ENCODE measurements around the gene FUOM.
"Not testable (repeated sequence)": the region's sequence is repeated elsewhere in the genome, so short reads cannot be mapped to it uniquely, and the experiment has no call there.

The FUOM gene

DNA sequence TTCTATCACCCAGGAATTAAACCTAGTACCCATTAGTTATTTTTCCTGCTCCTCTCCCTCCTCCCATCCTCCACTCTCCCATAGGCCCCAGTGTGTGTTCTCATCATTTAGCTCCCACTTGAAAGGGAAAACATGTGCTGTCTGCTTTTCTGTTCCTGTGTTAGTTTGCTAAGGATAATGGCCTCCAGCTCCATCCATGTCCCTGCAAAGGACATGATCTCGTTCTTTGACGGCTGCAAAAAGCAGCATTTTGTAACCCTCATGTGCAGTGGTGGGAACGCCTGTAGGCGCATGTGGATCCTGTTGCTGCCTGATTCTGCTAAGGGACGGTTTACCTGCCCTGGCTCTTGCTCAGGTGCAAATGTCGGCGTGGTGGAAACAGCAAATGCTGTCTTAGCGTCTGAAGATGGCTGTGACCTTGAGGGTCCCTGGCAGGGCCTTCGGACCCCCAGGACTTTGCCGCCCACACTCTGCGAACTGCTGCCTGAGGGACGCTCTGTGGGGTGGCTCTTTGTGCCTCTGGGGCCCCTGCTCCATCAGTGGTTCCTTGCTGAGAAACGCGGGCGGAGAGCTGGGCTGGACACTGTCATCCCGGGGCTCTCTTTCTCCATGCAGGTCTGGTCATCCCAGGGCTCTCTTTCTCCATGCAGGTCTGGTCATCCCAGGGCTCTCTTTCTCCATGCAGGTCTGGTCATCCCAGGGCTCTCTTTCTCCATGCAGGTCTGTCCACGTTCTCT, 30.6 kb upstream of the FUOM start:
- DNase-seq (ENCODE audit: low spot score), result no peak

DNA sequence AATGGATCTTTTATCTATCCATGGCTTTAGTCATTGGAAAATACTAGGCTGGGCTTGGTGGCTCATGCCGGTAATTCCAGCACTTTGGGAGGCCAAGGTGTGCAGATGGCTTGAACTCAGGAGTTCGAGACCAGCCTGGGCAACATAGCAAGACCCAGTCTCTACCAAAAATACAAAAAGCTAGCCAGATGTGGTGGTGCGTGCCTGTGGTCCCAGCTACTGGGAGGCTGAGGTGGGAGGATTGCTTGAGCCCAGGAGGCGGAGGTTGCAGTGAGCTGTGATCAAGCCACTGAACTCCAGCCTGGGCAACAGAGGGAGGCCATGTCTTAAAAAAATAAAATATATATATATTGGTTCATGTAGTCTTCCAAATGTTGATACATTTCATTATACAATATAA, 29.1 kb upstream of the FUOM start:
- not testable (repeated sequence) for DNase-seq (ENCODE audit: low spot score)

DNA sequence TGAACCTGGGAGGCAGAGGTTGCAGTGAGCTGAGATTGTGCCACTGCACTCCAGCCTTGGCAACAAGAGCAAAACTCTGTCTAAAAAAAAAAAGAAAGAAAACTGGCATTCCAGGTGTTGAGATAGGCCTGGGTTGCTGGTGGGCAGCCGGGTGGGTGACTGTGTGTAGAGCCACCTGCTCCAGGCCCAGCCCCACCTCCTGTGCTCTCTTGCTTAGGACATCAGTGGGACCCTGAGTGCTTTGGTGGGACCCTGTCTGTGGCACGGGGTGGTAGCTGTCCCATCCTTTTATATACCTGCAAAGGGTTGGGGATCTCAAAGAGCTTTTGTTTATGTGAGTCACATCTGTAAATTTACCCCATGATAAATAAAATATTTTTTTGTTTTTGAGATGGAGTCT, 27.4 kb upstream of the FUOM start:
- no peak for DNase-seq (ENCODE audit: low spot score)

DNA sequence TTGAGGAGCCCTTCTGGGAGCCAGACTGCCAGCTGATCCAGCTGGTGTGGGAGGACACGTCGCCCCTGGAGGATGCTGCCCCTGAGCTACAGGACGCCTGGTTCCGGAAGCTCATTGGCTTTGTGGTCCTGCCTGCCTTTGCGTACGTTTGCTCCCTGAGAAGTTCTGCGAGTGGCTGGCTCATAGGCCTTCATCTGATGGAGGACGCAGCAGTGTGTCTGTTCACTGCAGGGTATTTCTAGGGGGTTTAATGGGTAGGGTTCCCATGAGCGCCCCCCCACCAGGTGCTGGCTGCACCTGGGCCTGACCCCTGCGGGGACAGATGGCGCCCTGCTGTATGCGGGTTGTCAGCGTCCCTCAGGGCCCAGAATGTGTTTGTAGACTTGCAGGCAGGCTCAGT, 26.3 kb upstream of the FUOM start:
- DNase-seq (ENCODE audit: low spot score), result no peak

DNA sequence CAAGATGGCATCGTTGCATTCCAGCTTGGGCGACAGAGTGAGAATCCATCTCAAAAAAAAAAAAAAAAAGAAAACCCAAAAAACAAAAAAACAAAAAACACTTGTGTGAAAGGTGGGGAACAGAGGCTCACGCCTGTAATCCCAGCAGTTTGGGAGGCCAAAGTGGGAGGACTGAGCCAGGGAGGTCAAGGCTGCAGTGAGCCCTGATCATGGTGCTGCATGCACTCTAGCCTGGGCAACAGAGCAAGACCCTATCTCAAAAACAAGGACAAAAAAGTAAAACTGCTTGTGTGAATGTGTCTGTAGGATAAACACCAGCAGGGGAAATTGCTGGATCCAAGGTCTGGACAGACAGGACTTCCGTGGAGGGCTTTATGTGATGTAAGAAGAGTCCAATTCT, 25.7 kb upstream of the FUOM start:
- DNase-seq (ENCODE audit: low spot score), result no peak

DNA sequence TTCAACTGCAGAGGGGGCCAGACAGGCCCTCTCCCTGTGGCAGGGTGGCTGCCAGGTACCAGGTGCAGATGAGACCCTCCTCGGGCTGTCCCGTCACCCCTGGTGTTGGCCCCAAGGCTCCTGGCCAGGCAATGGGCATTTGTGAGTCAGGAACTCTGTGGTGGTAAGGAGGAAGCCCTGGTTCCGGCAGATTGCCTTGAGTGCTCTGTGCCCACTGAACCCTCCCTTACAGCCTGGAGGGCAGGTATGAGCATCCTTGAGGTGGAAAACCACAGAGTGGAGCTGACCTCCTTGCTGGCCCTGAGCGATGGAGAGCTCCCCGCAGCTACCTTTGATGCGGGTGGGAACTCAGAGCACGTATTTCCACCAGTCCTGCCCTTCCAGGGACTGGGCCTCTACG, 23.2 kb upstream of the FUOM start:
- no peak for DNase-seq (ENCODE audit: low spot score)

DNA sequence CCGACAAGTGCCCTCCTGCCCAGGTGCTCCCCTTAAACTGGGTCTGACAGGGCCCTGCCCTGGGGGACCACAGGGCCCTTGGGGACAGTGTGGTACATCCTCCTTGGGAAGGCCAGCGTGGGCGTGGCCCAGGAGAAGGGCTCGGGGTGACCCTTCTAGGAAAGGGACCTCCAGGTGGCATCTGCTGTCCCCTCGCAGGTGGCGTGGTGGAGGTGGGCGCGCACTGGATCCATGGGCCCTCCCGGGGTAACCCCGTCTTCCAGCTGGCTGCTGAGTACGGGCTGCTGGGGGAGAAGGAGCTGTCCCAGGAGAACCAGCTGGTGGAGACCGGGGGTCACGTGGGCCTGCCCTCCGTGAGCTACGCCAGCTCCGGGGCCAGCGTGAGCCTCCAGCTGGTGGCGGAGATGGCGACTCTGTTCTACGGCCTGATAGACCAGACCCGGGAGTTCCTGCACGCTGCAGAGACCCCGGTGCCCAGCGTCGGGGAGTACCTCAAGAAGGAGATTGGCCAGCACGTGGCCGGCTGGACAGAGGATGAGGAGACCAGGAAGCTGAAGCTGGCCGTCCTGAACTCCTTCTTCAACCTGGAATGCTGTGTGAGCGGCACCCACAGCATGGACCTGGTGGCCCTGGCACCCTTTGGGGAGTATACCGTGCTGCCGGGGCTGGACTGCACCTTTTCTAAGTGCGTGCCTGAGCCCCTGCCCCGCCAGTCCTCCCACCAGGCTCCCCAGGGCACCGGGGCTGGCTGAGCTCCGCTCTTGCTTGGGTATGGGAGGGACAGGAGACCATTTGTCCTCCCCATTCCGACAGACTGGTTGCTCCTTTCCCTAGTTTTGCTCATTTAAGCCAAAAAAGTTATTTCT, 22.2 kb upstream of the FUOM start:
- DNase-seq (ENCODE audit: low spot score), result no peak

DNA sequence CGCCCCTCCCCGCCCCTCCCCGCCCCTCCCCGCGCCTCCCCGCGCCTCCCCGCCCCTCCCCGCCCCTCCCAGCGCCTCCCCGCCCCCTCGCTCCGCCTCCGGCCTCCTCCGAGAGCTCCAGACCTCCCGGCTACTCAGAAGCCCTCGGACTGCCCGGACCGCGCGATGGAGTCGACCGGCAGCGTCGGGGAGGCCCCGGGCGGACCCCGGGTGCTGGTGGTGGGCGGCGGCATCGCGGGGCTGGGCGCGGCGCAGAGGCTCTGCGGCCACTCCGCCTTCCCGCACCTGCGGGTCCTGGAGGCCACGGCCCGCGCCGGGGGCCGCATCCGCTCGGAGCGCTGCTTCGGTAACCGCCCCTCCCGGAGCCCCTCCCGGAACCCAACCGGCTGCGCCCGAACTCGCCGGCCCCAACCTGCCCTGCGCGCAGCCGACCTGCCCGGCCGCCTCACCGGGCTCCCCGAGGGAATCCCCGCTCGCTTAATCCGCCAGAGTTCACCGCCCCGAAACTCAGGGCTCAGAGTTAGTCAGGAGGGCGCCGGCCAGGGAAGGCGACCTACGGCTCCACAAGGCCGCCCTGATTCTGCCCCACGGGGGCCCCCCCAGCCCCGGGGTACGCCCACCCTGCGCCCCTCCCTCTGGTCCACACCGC, 21.5 kb upstream of the FUOM start, which contains the start of gene PAOX:
PAOX (plus strand) TSS at position 111 of the 649 bp plus-strand sequence; CDS start at position 166, 55 bp downstream.
- DNase-seq (ENCODE audit: low spot score), result peak; percentile 64

DNA sequence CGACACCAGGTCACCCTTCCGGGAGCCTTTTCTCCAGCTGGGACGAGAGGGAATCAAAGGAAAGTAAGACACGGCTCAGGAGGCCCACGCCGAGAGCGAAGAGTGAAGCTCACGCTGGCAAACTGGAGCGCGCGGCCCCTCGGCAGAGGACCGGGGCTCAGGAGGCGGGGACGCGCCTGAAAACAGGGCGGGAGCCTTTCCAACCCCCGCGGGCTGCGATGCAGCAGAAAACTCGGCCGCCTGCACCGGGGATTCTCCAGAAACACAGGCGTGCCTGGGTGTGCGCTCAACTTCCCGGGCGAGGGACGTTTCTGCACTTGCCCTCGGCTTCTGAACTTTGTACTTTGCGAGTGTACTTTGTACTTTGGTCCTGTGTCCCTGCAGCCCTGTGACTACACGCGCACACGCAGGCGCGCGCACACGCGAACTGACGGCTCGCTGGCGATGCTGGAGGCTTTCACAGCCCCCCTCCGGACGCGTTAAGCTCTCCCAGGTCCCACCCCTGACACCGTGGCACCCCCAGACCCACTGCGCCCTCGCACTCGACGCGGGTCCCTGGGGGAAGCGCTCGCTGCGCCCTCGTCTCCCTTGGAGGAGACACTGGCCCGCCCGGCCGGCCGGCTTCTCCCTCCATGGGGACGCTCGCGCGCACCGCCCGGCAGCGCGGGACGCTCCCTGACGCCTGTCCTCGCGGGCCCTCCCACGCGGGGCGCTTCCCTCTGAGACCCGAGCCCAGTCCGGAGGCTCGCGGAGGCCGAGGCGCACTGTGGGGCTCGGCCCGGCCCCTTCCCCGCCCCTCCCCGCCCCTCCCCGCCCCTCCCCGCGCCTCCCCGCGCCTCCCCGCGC, 20.7 kb upstream of the FUOM start:
- peak; percentile 56 for DNase-seq (ENCODE audit: low spot score)

DNA sequence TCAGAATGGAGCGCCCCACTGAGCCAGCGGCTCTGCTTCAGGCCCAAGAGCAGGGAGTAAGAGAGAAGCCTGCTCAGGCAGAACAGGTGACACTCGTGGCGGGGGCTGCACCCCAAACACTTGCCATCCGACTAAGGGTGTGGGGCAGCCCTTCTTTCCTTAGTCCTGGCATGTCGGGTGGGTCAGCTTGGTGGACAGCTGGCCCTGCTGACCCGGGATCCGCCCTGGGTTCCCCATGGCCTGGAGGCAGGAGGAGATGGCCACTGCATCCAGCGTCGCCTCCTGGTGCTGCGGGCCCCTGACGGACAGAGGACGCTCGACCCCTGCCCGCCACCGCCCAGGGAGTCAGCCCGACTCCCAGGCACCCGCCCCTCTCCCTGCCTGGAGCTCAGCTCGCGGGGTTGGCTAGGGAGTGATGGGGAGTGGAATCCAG, 20.0 kb upstream of the FUOM start:
- DNase-seq (ENCODE audit: low spot score), result no peak

DNA sequence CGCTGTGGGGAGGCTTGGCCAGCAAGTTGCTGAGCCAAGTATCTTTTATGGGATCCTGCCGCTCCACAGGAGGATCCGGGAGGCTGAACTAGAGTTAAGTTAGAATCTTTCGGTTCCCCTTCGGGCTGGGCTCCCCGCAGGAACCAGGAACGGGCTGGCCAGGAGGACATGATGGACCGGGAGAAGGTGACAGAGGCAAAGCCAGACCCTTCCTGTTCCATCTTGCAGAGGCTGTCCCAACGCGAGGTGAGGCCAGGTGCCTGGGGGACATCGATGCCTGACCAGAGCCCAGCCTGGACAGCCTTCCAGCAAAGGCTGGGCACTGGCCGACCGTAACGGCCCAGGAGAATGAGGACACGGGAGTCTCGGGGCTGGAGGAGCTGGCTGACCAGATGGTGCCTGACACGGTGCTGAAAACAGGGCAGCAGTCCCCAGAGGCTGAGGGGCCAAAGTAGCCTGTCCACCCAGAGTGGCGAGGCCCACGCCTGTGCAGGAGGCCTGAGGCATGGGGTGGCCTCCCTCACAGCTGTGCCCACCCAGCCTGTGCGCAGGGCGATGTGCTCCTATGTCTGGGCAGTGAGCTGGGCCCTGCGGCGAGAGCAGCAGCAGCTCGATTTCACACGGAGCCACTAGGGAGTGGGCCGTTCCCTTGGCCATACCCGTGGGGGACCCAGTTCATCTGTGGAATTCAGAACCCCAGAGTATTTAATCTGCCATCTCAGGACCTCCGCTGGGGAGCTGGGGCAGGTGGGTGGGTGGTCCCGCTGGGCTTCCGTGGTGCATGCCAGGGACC, 19.4 kb upstream of the FUOM start:
- no peak for DNase-seq (ENCODE audit: low spot score)

DNA sequence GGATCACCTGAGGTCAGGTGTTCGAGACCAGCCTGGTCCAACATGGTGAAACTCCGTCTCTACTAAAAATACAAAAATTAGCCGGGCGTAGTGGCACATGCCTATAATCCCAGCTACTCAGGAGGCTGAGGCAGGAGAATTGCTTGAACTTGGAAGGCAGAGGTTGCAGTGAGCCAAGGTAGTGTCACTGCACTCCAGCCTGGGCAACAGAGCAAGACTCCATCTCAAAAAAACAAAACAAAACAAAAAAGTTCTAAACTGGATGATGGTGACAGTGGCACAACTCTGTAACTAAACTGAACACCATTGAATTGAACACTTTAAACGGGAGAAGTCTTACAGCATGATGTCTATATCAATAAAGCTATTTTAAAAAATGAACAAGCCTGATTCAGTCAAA, 18.4 kb upstream of the FUOM start:
- not testable (repeated sequence) for DNase-seq (ENCODE audit: low spot score)

DNA sequence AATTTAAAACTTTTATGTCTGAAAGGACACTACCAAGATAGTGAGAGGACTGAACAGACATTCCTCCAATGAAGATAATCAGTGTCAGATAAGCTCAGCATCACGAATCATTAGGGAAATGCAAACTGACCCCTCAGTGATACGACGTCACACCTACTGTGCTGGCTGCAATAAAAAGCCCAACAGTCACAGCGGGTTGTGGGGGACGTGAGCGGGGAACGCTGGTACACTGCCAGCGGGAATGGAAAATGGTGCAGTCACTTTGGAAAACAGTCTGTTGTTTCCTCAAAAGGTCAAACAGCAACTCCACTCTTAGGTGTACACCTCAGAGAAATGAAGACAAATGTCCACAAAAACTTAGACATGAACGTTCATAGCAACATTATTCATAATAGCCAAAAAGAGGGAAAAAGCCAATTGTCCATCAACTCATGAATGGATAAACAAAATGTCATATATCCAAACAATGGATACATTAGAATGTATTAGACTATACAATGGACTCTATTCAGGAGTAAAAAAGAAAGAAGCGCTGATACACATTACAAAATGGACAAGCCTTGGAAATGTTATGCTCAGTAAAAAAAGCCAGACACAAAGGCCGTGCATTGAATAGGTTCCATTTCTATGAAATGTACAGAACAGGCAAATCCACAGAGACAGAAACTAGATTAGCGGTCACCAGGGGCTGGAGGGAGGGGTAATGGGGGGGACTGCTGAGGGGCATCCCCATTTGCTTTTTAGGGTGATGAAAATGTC, 17.7 kb upstream of the FUOM start:
- DNase-seq (ENCODE audit: low spot score), result no peak

DNA sequence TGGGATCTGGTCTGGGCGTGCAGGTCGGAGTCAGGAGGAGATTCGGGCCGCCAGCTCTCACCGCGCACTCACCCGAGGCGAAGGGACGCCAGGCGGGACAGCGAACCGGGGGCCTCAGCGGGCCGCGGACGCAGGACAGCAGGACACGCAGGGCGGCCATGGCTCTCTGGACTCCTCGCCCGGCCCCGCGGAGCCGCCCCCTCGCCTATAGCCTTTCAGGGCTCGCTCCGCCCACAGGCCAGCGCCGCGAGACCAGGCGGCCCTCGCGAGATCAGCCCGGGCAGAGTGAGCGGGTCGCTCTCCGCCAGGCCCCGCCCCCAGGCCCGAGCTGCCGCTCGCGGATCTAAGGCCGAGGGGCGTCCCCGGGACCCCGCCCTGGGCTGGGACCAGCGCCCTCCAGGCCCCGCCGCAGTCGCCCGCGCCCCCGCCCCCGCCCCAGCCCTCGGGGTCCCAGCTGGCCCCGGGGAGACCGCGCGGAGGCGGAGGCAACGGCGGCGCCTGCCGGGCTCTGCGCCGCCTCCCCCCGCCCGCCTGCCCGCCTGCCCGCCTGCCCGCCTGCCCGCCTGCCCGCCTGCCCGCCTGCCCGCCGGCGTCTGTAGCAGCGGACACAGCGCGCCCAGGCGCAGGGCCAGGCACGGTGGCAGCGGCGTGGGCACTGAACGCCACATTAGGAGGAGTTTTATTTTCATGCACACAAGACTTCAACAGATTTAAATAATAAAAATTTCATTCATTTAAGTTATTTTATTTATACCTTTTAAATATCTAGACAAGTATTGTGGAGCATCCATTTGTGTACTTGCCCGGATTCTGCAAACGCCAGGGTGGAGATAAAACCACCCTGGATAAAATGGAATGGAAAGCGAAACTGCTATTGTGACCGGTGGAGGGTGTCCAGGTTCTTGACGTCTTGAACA, 15.6 kb upstream of the FUOM start, which contains the start of gene ECHS1:
ECHS1 (minus strand) TSS at position 181 of the 917 bp plus-strand sequence; CDS start at position 160, 21 bp downstream.
- peak; percentile 93 for DNase-seq (ENCODE audit: low spot score)

DNA sequence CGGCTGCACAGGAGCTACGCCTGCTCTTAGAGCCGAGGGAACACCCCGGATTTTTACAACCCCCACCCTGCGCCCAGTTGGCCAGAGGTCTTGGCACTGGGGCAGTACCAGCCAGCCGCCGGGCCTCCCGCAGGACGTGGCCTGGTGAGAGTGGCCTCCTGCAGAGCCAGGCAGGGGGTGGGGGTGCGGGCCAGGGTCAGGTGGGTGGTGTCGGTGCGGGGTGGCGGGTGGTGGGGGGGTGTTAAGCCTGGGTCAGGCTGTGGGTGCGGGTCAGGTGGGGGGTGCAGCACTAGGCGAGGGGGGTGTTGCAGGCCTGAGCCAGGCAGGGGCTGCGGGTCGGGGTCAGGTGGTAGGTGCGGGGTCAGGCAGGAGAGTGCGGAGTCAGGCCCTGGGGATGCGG, 14.7 kb upstream of the FUOM start:
- no peak for DNase-seq (ENCODE audit: low spot score)

DNA sequence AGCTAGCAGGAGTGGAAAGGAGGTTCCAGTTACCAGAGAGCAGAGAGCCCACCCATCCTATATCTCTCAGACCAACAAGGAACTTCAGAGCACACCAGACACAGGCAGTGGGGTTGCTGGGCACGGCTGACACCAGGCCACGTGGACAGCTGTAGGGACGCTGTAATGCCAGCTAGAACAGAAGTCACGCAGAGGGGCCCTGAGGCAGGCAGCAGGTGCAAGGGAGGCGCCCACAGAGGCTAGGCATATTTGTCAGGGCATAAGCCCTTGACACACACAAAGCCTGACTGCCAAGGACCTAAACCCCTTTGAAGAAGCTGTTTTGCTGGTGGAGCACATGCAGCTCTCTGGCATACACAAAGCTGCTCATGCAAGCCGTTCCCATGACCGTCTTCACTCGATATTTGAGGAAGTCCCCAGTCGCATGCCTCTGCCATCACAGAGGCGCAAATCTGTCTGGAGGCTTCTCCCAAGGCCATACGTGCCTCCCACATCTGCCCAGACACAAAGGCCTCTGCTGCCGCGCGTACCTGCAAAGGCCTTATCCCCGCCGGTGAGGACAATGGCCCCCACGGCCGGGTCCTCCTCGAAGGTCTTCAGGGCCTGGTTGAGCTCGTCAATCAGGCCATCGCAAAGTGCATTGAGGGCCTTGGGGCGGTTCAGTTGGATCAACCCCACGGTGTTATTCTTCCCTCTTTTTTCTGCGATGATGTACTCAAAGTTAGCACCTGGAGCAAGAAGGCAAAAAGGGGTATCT, 12.4 kb upstream of the FUOM start:
- no peak for DNase-seq (ENCODE audit: low spot score)

DNA sequence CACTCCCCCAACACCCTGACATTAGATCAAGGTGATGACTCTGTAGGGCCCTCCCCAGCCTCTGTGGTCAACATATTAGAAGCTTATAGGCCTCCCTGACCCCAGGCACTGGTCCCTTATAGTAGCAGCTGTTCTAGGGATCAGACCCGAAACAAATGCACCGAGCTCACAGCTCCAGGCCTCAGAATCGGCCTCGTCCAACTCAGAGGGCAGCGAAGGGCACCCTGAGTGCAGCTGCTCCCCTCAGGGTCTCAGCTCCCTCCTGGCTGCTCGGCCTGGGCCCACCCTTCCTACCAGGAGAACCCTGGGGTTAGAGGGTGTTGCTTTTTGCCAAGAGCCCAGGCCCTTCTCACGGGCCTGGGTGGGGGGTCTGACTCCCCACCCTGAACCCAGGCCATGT, 10.3 kb upstream of the FUOM start:
- no peak for DNase-seq (ENCODE audit: low spot score)

DNA sequence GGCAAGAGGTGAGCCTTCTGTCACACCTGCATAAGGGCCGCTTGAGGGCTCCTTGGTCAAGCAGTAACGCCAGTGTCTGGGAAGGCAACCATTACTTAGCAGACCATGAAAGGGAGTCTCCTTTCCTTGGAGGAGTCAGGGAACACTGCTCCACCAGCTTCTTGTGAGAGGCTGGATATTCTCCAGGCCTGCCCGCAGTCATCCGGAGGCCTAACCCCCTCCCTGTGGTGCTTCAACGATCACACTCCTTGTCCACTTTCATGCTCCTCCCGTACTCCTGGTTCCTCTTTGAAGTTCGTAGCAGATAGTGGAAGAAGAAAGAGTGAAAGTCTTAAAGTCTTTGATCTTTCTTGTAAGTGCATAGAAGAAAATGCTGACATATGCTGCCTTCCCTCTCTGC, 9.6 kb upstream of the FUOM start:
- DNase-seq (ENCODE audit: low spot score), result not testable (repeated sequence)
